GM23338 (cell line): ENCODE measurements around the gene TWSG1. TPM values are rescaled to one million over a fixed set of nuclear protein-coding genes. Genes with fewer than 3 reads are reported as not detected.
"Not testable (repeated sequence)": the region's sequence is repeated elsewhere in the genome, so short reads cannot be mapped to it uniquely, and the experiment has no call there.

Experiments
- ATAC-seq: fragments of 200-7000 bp; cut with Tn5 transposase; 3 replicates; pipeline ENCODE4 v1.9.1; 2020
- DNase-seq: peaks from one replicate; pipeline ENCODE4 v3.0.0-alpha.2; 2015; ENCODE audit warnings: low spot score
- H2AFZ ChIP-seq: fragments of 200-600 bp; sonication (generic); 2 replicates; pipeline ENCODE4 v1.8.0; 2016; ENCODE audit warnings: antibody characterized with exemption, mild to moderate bottlenecking, moderate library complexity
- H3F3A ChIP-seq: fragments of 200-600 bp; sonication (generic); replicated peaks from 2 replicates; pipeline ENCODE4 v1.8.0; 2017; ENCODE audit warnings: antibody characterized with exemption, mixed run types, low read depth
- H3K27ac ChIP-seq: fragments of 200-600 bp; sonication (generic); 2 replicates; pipeline ENCODE4 v1.6.1; 2016; ENCODE audit warnings: low read depth
- H3K27me3 ChIP-seq: fragments of 200-600 bp; sonication (generic); 2 replicates; pipeline ENCODE4 v1.8.0; 2016; ENCODE audit warnings: mild to moderate bottlenecking, mixed run types, moderate library complexity; ENCODE audit not compliant: insufficient read depth
- H3K36me3 ChIP-seq: fragments of 200-600 bp; sonication (generic); 2 replicates; pipeline ENCODE4 v1.8.0; 2016; ENCODE audit warnings: mild to moderate bottlenecking; ENCODE audit not compliant: insufficient read depth
- H3K4me1 ChIP-seq: fragments of 200-600 bp; sonication (generic); 2 replicates; pipeline ENCODE4 v1.8.0; 2016; ENCODE audit warnings: mild to moderate bottlenecking, moderate library complexity; ENCODE audit not compliant: insufficient read depth
- H3K4me2 ChIP-seq: fragments of 200-600 bp; sonication (generic); 2 replicates; pipeline ENCODE4 v1.7.1; 2017; ENCODE audit warnings: mixed run types
- H3K4me3 ChIP-seq: fragments of 200-600 bp; sonication (generic); 2 replicates; pipeline ENCODE4 v1.6.1; 2016; ENCODE audit warnings: mixed run types
- H3K79me2 ChIP-seq: fragments of 200-600 bp; sonication (generic); replicated peaks from 2 replicates; pipeline ENCODE4 v1.8.0; 2017; ENCODE audit warnings: mild to moderate bottlenecking; ENCODE audit not compliant: insufficient read depth
- H3K9me2 ChIP-seq: fragments of 200-600 bp; sonication (generic); 2 replicates; pipeline ENCODE4 v1.8.0; 2017; ENCODE audit not compliant: insufficient read depth
- H4K20me1 ChIP-seq: fragments of 200-600 bp; sonication (generic); replicated peaks from 2 replicates; pipeline ENCODE4 v1.8.0; 2017; ENCODE audit warnings: mild to moderate bottlenecking; ENCODE audit not compliant: insufficient read depth
- H3K27ac Mint-ChIP-seq: 2 replicates; pipeline ENCODE4 v1.8.0; 2020; ENCODE audit warnings: inconsistent platforms, mild to moderate bottlenecking, moderate library complexity, mixed read lengths
- H3K27me3 Mint-ChIP-seq: 3 replicates; pipeline ENCODE4 v1.8.0; 2022; ENCODE audit warnings: low read depth, mild to moderate bottlenecking, moderate library complexity, mixed read lengths, inconsistent platforms; ENCODE audit not compliant: insufficient read depth, poor library complexity
- H3K36me3 Mint-ChIP-seq: 3 replicates; pipeline ENCODE4 v1.8.0; 2021; ENCODE audit warnings: low read depth, mild to moderate bottlenecking, inconsistent platforms, moderate library complexity, mixed read lengths
- H3K4me1 Mint-ChIP-seq: 3 replicates; pipeline ENCODE4 v1.8.0; 2020; ENCODE audit warnings: mild to moderate bottlenecking, inconsistent platforms, mixed read lengths
- H3K4me3 Mint-ChIP-seq: 3 replicates; pipeline ENCODE4 v1.8.0; 2021; ENCODE audit warnings: moderate library complexity, mild to moderate bottlenecking, inconsistent platforms, mixed read lengths
- H3K9me3 Mint-ChIP-seq: 3 replicates; pipeline ENCODE4 v1.8.0; 2020; ENCODE audit warnings: moderate library complexity, mild to moderate bottlenecking, inconsistent platforms, mixed read lengths
- ZNF114 ChIP-seq: fragments of 250-450 bp; sonication (Bioruptor Pico); IDR thresholded peaks from 2 replicates; pipeline ENCODE4 v1.5.0; 2020; ENCODE audit warnings: mild to moderate bottlenecking, moderate library complexity
- polyA plus RNA-seq: library from polyadenylated mRNA; unstranded; fragments of >200 nt; fragmentation: Nextera tagmentation; extraction: Ambion mirVana; gene quantifications from 2 replicates; pipeline ENCODE4 v1.2.1, GENCODE V29; 2016
- total RNA-seq: library from RNA; depleted of rRNA; stranded (reverse); fragments of >200 nt; shearing (Covaris generic); gene quantifications from 2 replicates; pipeline ENCODE4 v1.2.3, GENCODE V29; 2014
- TF ChIP-seq, protein P1 (sequence below): fragments of 250-450 bp; sonication (Bioruptor Pico); IDR thresholded peaks from 2 replicates; pipeline ENCODE4 v1.5.0; 2020; ENCODE audit warnings: mild to moderate bottlenecking, moderate library complexity
- TF ChIP-seq, protein P2 (sequence below), 2 experiments: fragments of 200-600 bp in 1 of 2; sonication (generic) in 1 of 2; conservative IDR thresholded peaks; 2 replicates each; pipeline versions ENCODE4 v1.5.1 to v1.6.1; 2016 to 2017; ENCODE audit warnings: antibody characterized with exemption in 2 of 2, low read depth in 2 of 2, mild to moderate bottlenecking in 2 of 2, moderate library complexity in 1 of 2

The TWSG1 gene
- total and polyA plus RNA-seq, 2 experiments from 2014 or later, result 11.5 to 29.1 TPM

DNA sequence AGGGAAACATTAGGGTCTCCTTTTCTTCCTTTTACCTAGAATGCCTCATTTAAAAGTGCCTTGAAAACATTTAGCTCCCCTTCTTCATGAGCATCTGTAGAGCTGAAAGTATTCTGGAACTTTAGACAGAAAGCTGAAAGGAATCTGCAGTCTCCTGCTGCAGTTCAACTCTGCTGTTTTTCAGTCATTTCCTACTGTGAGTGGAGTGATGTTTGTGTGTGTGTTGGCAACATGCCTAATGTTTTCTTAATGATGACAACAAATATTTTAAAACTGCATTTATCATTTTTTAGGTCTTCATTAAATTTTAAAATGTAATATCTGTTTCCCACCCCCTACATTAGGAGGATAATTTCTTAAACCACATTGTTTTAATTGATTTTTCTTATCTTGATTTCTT is 66.6 kb downstream of the TWSG1 start (continued):
- TF ChIP-seq, protein P1, sequence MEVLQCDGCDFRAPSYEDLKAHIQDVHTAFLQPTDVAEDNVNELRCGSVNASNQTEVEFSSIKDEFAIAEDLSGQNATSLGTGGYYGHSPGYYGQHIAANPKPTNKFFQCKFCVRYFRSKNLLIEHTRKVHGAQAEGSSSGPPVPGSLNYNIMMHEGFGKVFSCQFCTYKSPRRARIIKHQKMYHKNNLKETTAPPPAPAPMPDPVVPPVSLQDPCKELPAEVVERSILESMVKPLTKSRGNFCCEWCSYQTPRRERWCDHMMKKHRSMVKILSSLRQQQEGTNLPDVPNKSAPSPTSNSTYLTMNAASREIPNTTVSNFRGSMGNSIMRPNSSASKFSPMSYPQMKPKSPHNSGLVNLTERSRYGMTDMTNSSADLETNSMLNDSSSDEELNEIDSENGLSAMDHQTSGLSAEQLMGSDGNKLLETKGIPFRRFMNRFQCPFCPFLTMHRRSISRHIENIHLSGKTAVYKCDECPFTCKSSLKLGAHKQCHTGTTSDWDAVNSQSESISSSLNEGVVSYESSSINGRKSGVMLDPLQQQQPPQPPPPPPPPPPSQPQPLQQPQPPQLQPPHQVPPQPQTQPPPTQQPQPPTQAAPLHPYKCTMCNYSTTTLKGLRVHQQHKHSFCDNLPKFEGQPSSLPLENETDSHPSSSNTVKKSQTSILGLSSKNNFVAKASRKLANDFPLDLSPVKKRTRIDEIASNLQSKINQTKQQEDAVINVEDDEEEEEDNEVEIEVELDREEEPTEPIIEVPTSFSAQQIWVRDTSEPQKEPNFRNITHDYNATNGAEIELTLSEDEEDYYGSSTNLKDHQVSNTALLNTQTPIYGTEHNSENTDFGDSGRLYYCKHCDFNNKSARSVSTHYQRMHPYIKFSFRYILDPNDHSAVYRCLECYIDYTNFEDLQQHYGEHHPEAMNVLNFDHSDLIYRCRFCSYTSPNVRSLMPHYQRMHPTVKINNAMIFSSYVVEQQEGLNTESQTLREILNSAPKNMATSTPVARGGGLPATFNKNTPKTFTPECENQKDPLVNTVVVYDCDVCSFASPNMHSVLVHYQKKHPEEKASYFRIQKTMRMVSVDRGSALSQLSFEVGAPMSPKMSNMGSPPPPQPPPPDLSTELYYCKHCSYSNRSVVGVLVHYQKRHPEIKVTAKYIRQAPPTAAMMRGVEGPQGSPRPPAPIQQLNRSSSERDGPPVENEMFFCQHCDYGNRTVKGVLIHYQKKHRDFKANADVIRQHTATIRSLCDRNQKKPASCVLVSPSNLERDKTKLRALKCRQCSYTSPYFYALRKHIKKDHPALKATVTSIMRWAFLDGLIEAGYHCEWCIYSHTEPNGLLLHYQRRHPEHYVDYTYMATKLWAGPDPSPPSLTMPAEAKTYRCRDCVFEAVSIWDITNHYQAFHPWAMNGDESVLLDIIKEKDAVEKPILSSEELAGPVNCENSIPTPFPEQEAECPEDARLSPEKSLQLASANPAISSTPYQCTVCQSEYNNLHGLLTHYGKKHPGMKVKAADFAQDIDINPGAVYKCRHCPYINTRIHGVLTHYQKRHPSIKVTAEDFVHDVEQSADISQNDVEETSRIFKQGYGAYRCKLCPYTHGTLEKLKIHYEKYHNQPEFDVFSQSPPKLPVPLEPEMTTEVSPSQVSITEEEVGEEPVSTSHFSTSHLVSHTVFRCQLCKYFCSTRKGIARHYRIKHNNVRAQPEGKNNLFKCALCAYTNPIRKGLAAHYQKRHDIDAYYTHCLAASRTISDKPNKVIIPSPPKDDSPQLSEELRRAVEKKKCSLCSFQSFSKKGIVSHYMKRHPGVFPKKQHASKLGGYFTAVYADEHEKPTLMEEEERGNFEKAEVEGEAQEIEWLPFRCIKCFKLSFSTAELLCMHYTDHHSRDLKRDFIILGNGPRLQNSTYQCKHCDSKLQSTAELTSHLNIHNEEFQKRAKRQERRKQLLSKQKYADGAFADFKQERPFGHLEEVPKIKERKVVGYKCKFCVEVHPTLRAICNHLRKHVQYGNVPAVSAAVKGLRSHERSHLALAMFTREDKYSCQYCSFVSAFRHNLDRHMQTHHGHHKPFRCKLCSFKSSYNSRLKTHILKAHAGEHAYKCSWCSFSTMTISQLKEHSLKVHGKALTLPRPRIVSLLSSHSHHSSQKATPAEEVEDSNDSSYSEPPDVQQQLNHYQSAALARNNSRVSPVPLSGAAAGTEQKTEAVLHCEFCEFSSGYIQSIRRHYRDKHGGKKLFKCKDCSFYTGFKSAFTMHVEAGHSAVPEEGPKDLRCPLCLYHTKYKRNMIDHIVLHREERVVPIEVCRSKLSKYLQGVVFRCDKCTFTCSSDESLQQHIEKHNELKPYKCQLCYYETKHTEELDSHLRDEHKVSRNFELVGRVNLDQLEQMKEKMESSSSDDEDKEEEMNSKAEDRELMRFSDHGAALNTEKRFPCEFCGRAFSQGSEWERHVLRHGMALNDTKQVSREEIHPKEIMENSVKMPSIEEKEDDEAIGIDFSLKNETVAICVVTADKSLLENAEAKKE (CRISPR knock-in tag), result no peak

DNA sequence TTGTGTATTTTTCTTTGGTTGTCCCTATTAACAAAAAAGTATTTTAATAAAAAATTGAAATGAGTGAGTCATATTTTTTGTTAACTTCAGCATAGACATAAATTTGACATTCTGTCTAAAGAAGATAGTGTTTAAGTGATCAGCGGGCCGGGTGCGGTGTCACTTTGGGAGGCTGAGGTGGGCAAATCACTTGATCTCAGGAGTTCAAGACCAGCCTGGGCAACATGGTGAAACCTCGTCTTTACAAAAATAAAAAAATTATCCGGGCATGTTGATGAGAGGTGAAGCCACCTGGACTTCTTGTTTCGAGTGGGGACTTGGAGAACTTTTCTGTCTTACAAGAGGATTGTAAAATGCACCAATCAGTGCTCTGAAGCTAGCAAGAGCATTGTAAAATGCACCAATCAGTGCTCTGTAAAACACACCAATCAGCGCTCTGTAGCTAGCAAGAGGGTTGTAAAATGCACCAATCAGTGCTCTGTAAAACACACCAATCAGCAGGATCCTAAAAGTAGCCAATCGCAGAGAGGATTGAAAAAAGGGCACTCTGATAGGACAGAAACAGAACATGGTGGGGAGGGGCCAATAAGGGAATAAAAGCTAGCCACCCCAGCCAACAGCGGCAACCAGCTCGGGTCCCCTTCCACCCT is 67.9 kb downstream of the TWSG1 start:
- not testable (repeated sequence) for H3K4me2 ChIP-seq, ATAC-seq, DNase-seq, H3F3A ChIP-seq, H3K27me3 ChIP-seq, H3K4me3 Mint-ChIP-seq, H2AFZ ChIP-seq, H3K9me3 Mint-ChIP-seq, H3K9me2 ChIP-seq, H3K36me3 Mint-ChIP-seq, H3K4me1 Mint-ChIP-seq, H3K4me3 ChIP-seq, H3K27ac ChIP-seq, H3K36me3 ChIP-seq, H3K27me3 Mint-ChIP-seq, H3K79me2 ChIP-seq, H3K27ac Mint-ChIP-seq, H3K4me1 ChIP-seq, H4K20me1 ChIP-seq

DNA sequence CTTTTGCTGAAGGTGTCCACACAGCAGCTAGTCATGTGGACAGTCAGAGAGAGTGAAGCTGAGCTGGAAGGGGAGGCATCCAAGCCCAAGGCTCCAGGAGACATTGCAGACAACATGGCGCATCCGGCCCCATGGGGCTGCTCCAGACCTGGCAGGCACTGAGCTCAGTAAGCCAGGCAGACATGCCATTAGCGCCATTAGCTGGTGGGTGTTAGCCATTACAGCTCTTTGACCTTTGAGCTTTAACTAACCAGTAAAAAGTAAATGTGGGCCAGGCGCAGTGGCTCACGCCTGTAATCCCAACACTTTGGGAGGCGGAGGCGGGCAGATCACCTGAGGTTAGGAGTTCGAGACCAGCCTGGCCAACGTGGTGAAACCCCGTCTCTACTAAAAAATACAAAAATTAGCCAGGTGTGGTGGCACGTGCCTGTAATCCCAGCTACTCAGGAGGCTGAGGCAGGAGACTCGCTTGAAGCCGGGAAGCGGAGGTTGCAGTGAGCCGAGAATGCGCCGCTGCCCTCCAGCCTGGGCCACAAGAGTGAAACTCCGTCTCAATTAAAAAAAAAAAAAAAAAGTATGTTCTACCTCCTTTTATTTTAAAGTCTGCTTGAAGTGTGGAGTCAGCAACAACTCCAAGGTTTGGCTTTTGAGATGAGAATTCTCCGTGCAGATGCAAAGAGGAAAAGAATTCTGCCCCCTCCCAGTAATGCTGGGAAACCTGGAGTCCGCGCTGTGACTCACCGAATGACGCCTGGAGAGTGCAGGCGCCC is 69.4 kb downstream of the TWSG1 start:
- Histone ChIP-seq H4K20me1 (no peaks in the 10 kb centered on the region), H3K4me1 (no peaks in the 10 kb centered on the region), H3K36me3 (no peaks in the 10 kb centered on the region), H3K9me2 (no peaks in the 10 kb centered on the region; the same call in none of the 2 replicates), H3K4me3 (no peak overlapping the region), H3F3A (no peaks in the 10 kb centered on the region), H3K4me2 (no peak overlapping the region), H2AFZ (no peak overlapping the region), H3K27me3 (no peaks in the 10 kb centered on the region), H3K79me2 (no peaks in the 10 kb centered on the region), H3K27ac (no peak overlapping the region)
- H3K36me3 Mint-ChIP-seq, result peaks cover 5% of the 10 kb centered on the region; the same call in 1 of the 3 replicates
- 0 out of 2 replicates have a peak overlapping the region, but pooled peaks have one; percentile 3 for H3K27ac Mint-ChIP-seq
- TF ChIP-seq, protein P2, sequence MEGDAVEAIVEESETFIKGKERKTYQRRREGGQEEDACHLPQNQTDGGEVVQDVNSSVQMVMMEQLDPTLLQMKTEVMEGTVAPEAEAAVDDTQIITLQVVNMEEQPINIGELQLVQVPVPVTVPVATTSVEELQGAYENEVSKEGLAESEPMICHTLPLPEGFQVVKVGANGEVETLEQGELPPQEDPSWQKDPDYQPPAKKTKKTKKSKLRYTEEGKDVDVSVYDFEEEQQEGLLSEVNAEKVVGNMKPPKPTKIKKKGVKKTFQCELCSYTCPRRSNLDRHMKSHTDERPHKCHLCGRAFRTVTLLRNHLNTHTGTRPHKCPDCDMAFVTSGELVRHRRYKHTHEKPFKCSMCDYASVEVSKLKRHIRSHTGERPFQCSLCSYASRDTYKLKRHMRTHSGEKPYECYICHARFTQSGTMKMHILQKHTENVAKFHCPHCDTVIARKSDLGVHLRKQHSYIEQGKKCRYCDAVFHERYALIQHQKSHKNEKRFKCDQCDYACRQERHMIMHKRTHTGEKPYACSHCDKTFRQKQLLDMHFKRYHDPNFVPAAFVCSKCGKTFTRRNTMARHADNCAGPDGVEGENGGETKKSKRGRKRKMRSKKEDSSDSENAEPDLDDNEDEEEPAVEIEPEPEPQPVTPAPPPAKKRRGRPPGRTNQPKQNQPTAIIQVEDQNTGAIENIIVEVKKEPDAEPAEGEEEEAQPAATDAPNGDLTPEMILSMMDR (conservative IDR thresholded peaks at IDR 0.05; ENCODE audit: low read depth in 2 of 2), result peak; percentile 60 to 85
- no peak for TF ChIP-seq ZNF114 (CRISPR knock-in tag)
- peak; percentile 94 for ATAC-seq
- H3K27me3 Mint-ChIP-seq, result peaks cover 2% of the 10 kb centered on the region
- no peaks in the 10 kb centered on the region for H3K9me3 Mint-ChIP-seq
- H3K4me1 Mint-ChIP-seq, result no peaks in the 10 kb centered on the region
- peak; percentile 87 for DNase-seq
- H3K4me3 Mint-ChIP-seq, result no peak overlapping the region
